ACHN (cell line): ENCODE results near the gene RGL2.
"Not testable (repeated sequence)": the region's sequence is repeated elsewhere in the genome, so short reads cannot be mapped to it uniquely, and the experiment has no call there.

ENCODE experiments used
- DNase-seq: peaks from one replicate; pipeline ENCODE4 v3.0.0-alpha.2; 2015
- in situ Hi-C: cut with HindIII; loops from 2 replicates; pipeline ENCODE4 v1.10.0; 2017; ENCODE audit warnings: low sequenced_read_pairs, low pct_ligation_motif_present, low pct_unique_long_range_greater_than_20kb

RGL2 gene

DNA sequence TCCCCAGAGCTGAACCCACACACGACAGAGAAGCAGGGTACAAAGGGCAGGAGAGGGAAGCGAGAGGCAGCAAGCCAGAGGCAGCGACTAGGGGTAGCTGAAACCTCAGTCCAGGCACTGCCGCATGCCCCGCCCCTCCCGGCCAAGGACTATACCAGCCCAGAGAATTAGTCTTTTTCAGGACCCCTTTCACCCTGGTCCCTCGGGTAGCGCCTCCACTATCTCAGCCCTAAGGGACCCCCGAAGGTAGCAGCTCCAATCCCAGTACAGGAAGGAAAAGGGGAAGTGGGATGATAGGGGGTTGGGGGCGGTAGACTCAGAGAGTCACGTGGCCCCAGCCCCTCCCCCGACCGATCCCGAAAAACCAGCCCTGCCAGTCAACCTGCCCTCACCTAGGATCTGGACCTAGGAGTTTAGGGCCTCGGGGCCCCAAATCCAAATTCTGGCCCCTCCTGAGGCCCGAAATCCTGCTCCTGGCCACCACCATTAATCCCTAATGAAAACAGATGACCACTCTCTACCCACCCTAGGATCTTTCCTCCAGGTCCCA, 1.3 kb downstream of the RGL2 start:
- no peak for DNase-seq
- in situ Hi-C loops: no loop called here

DNA sequence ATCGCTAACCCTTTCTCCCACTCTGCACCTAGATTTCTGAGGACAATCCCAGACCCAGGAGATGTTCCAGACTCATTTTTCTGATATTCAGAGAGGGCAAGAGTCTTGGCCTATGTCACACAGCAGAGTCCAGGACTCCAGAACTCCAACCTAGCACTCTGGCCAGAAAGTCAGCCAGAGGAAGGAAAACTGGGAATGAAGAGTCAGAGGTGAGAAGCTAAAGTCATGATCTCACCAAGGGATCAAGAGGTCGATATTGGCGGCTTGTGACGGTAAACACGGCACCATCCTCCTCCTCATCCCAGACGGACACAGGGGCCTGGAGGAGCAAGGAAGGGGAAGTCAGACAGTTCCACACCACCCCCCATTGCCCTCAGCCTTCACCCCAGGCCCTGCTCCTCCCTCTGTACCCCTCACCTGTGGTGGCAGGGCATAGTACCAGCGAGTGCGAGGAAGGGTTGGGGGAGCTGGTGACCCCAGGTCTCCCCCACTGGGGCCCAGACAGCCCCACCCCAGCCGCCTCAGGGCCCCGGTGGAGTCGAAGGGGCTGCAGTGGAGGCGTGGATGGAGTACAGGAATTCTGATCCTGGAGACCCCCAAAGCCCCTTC, 1.8 kb downstream of the RGL2 start:
- DNase-seq: no peak
- in situ Hi-C loops: no loop called here

DNA sequence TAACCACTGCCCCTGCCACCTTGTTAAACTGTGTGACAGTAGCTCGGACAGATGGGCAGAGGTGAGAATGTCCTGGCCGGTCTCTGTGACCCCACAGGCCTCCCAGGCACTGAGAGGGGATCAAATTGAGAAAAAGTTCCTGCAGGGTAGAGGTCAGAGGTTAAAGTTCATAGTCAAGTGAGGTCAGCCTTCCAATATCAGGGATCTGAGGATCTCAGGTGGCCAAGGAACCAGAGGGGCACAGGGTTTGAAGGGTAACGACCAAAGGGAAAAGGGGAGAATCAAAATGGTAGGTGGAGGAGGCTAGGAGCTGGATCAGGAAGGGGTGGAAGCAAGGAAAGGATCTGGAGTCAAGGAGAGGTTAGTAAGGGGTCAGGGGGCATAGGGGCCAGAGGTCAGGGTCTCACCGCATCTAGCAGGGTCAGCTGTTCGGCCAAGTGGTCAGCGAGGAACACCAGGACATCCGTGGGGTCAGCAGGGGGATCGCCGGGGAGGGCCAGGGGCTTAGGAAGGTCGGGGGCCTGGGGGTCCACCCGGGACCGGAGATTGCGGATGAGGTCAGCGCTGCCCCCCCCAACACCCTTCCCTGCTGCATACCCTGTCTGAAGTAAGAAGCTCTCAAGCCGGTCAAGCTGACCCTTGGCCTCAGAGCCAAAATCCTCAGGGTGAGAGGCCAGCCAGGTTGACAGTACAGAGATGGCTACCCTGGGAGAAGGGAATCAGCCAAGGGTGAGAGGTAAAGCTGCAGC, 2.9 kb downstream of the RGL2 start:
- no peak for DNase-seq
- in situ Hi-C loops: no loop called here

DNA sequence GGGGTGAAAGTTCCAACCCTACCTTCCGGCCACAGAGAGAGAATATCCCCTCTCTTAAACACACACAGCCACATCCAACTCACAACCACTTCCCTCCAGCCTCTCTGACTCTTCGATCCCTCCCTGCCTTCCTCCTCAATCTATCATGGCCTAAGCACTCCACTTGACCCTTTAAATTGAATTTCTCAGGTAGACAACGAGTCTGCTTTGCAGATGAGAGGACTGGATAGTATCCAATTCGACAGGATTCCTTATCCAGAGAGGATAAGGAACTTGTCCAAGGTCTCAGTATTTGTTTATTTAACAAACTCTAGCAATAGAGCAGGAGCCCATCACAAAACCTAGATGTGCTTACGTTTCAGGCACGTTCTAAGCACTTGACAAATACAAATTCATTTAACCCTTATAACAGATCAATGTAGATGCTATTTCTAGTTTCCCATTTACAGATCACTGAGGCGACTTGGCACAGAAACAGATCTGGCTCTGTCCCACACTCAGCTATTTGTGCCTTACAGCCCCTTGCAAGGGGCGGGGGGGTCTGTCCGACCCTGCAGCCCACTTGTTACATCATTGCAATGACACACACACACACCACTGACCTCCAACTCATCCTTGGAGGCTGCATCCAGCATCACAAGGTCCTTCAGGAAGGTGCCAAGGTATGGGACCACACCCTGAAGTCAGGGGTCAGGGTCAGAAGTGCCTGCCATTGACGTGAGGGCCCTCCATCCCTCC, 4.5 kb downstream of the RGL2 start:
- DNase-seq: no peak
- in situ Hi-C loops: no loop called here

DNA sequence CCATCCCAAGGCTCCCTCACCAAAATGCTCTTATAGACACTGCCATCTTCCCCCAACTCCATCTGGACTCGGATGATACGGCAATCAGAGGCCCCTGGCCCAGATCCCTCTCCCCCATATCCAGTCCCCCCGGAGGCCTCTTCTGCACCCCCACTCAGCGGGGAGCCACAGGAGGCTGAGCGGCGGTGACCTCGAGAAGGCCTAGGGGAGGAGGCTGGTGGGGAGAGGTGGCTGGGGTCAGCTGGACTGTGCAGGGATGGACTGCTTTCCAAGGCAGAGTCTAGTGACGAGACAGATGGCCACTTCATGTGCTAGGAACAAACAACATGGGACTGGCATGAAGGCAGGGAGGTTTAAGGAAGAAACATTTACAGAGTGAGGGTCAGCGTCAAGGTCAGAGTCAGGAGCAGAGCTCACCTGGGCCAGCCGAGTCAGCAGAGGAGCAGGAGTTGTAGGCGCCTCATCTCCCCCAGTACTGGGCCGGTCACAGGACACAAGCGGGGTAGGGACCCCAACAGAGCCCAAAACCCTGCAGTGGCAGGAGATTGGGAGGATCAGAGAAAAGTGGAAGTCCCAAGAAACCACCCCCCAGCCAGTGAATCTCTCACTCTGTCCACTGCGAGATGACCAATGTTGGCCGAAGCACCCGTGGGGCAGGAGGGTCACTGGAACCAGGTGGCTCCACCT, 5.6 kb downstream of the RGL2 start:
- in situ Hi-C loops: no loop called here

DNA sequence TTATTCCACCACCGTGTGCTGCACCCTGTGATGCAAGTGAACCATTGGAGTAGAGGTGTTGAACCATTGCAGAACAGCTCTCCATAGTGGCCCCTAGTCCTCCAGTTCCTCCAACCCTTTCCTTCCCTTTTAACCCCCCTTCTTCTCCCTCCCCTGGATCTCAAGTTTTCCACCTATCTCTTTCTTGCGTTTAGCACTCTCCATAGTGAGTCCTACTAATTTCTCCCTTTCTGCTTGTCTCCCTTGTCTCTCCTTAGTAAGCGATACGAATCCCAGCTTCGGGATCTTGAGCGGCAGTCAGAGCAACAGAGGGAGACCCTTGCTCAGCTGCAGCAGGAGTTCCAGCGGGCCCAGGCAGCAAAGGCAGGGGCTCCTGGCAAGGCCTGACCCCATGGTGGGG, 8.3 kb downstream of the RGL2 start:
- no peak for DNase-seq
- in situ Hi-C loops: no loop called here

More for the DNA sequence above, 5.6 kb downstream of the RGL2 start:
- no peak for DNase-seq

DNA sequence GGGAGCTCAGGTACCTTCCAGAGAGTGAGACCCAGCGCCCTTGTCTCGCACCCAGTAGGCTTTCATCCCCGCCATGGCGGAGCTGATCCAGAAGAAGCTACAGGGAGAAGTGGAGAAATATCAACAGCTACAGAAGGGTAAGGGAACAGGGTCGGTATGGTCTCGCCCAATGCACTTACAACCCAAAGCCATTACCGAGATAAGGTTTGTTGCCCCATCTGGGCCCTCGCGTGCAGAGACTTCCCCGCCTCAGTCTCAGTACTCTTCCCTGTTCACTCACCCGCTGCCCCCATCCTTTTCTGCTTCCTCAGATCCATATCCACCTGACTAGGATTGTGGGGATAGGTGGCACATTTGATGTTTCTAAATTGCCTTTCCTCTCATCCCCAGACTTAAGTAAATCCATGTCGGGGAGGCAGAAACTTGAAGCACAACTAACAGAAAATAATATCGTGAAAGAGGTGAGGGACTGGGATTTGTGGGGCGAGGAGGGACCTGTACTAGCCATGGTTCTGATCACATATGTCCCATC, 8.9 kb downstream of the RGL2 start:
- in situ Hi-C loops: no loop called here
- DNase-seq: no peak

DNA sequence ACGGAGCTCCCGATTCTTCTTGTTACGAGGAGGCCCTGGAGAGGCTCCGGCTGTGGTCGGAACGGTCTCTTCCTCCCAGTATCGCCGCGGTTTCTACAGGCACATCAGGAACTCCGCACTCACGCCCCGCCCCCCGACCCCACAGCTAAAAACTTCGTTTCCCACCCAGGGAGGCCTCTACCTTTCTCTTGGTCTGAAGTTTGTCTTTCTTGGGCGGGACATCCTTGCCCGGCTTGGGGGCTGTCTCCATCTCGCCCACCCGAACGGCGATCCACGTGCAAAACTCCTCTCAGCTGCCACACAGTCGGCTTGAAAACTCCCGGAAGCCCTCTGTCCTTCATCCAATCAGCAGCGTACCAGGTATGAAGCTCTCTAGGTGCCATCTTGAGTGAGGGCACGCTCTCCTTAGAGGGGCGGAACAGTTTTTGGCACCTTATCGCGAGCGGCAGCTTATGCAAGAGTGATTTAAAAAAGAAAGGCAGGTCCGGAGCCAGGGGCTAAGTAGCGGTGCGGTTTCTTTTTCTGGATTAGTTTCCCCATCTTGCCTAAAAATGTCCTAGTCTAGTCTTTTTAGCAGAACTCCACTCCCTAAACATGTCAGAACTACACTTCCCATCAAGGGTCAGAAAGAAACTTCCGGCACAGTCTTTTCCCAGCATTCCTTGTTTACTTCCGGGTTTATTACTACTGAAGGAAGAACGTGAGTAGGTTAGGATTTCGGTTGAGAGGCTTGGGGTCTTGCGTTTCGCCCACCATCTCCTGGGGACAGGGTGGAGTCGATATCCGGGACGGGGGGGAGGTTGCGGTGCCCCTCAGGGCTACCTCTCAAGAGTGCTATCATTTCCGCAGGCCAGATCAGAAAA, 9.6 kb downstream of the RGL2 start, which contains the start of the genes PFDN6 and WDR46:
PFDN6 (plus strand) TSS at position 681 of the 863 bp plus-strand sequence. CDS start 256 bp downstream, outside the sequence.
WDR46 (minus strand) TSS at position 319 of the 863 bp plus-strand sequence; CDS start at position 250, 69 bp downstream.
- in situ Hi-C loops: no loop called here
- peak; percentile 88 for DNase-seq

DNA sequence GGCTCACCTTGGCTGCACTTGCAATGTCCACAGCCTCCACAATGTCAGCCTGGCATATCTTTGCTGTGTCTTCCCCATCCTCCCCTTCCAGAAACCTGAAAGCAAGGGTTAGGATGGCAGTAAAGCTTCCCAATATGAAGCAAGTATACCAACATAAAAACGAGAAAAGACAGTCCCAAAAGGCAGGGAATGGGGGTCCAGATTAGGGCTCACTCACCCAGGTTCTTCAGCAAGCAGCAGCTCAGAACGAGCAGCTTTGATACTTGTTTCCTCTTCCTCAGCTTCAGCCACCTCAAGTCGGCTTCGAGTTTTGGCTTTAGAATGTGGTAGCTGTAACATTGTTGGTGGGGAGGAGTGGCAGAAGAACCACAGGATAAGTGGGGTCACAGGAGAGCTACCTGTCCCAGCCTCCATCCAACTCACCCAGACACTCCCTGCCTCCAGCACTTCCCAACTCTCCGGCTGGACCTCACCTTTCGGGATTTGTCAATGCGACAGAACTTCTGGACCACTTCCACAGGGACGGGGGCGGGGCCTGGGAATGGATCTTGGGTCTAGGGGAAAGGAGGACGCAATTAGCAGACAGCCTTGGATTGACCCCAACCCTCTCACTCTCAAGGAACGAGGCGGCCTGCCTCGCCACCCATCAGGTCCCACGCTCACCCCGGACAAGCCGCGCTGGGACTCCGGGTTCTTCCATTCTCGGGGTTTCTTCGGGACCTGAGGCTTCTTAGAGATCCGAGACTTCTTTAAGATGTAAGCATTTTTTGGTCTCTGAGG, 10.4 kb downstream of the RGL2 start:
- no peak for DNase-seq
- in situ Hi-C loops: no loop called here

DNA sequence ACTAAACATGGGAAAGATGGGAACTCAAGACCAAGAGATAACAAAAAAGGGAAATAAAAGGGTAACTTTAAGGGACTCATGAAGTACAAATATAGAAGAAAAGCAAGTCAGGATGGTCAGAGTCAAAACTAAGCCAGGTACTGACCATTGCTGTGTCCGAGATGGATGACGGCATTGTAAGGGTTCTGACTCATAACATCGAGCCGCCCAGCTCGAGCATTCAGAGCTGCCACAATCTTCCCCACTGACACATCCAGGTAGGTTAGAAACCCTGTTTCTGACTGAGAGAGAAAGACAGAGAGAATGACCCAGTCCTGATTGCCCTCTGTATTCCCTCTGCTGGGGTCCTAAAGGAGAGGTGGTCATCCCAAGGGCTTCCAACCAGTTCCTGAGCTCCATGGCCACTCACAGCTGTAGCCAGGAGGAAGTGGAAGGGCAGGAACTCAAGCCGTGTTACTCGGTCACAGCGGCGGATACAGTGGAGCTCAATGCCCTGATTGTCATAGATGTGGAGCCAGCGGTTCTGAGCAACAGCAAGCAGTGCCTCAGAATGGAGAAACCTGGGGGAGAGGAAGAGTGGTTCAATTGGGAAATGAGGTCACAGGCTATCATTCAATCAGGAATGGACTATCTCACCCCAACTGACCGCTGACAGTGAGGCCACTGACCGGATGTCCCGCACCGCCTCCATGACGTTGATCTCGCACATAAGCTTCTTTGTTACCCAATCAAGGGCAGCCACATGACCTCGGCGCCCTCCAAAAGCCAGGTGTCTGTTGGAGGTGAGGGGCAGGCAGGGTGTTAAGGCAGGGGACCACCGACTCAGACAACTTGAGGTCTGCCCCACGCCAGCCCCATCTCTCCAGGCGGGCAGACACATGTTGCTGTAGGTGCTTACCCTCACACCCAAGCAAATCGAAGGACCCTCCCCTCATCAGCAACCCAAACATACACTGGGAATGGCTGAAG, 11.5 kb downstream of the RGL2 start:
- in situ Hi-C loops: no loop called here
- DNase-seq: no peak

DNA sequence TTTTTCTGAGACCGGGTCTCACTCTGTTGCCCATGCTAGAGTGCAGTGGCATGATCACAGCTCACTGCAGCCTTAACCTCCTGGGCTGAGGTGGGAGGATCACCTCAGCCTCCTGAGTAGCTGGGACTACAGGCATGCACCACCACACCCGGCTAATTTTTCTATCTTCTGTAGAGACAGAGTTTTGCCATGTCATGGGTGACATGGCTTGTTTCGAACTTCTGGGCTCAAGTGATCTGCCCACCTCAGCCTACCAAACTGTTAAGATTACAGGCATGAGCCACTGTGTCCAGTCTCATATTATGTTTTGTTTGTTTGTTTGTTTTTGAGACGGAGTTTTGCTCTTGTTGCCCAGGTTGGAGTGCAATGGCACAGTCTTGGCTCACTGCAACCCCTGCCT, 13.5 kb downstream of the RGL2 start:
- in situ Hi-C loops, DNase-seq: not testable (repeated sequence)

DNA sequence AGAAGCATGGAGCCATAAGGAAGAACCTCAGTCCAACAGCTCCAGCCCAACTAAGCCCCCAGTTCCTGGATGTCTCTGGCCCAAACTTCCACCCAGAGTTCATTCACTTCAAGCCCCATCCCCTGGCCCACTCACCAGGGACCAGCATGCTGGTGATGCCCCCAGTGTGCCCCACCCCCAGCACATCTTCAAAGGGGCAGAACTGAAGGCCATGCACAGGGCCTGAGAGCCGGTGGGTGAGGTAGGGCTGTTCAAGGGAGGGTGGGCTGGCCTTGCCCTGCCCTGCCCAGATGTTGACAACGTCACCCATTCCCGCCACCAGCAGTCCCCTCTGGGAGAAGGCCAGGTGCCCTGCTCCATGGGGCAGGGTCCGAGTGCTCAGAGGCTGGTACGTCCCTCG, 18.2 kb downstream of the RGL2 start:
- in situ Hi-C loops: no loop called here

DNA sequence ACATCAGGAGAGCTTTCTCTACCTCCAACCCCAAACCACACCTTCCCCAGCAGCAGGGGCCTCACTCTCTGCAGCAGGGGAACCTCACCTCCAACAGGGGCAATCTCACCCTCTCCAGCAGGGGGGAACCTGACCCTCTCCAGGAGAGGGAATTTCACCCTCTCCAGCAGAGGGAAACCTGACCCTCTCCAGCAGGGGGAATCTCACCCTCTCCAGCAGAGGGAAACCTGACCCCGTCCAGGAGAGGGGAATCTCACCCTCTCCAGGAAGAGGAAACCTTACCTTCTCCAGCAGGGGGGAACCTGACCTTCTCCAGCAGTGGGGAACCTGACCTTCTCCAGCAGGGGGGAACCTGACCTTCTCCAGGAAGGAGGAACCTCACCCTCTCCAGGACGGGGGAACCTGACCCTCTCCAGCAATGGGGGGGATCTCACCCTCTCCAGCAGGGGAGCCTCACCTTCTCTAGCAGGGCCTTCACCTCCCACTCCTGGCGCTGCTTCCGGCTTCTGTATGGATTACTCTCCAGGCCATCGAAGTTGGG, 18.7 kb downstream of the RGL2 start:
- DNase-seq: peak; percentile 82
- in situ Hi-C loops: no loop called here

More for the DNA sequence above, 18.2 kb downstream of the RGL2 start:
- DNase-seq: no peak

DNA sequence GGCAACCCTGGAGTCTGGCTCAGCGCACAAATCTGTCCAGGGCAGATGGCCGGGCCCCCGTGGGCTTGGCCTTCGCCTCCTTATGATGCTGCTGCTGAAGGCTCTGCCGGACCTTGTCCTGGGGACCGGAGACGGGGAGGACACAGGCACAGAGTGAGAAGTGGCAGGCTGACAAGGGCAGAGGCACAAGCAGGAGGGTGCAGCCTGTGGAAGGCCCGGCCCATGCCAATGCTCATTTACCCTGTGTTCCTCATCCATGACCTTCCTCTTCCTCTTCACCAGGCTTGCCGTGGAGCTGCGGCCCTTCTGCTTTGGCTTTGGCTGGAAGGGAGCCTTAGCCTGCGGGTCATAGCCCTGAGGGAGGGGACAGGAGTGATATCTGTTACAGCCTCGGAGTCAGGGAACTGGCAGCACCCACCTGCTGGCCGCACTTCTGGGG, 19.5 kb downstream of the RGL2 start:
- in situ Hi-C loops: no loop called here
- no peak for DNase-seq

DNA sequence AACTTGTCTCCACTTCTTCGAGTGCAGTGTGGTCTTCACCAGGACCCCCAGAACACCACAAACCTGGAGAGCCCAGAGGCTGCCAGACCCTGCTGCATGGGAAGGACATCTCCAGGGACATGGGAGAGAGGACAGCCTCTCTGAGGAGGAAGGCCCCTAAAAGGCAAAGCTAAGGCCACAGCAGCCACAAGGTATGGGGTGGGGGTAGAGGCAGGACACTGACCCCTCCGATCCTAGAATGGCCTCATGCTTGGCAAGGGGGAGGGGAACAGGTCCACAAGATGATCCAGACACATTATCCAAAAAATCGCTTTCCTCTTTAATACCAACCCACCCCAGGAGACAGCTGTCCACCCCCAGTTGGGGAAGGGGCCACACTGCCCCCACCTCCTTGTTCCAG, 19.9 kb downstream of the RGL2 start:
- no peak for DNase-seq
- in situ Hi-C loops: no loop called here

DNA sequence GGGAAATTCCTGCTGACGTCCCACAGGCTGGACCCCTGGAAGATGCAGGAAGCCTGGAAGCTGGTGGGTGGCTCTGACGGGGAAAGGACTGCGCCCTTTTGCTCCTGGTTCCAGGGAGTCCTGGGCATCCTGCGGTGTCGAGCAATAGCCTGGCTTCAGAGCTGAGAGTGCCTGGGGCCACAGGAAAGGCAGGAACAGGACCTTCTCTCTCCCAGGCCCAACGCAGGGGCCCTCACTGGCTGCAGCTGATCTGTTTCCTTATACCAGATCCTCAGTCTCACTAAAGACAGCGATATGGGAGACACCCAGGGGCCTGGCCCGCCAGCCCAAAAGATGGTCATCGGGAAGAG, 20.4 kb downstream of the RGL2 start:
- in situ Hi-C loops: no loop called here

More for the DNA sequence above, 20.4 kb downstream of the RGL2 start:
- no peak for DNase-seq
